HepG2 (cell line): ENCODE data around the gene TMEM95. TPM values are rescaled to one million over a fixed set of nuclear protein-coding genes. Genes with fewer than 3 reads are reported as not detected.

Experiments
- E2F1 ChIP-seq: sonication (generic); formaldehyde crosslinking; IDR thresholded peaks from 2 replicates; pipeline ENCODE4 v1.5.0; 2020; ENCODE audit warnings: missing genetic modification reagents
- ERF ChIP-seq: IDR thresholded peaks from 2 replicates; pipeline ENCODE4 v1.6.1; 2018; ENCODE audit warnings: missing biosample characterization, missing genetic modification reagents
- ESRRA ChIP-seq: sonication (generic); formaldehyde crosslinking; IDR thresholded peaks from 2 replicates; pipeline ENCODE4 v1.5.1; 2020; ENCODE audit warnings: mild to moderate bottlenecking, low read depth, missing genetic modification reagents
- KLF11 ChIP-seq: IDR thresholded peaks from 2 replicates; pipeline ENCODE4 v1.6.1; 2016; ENCODE audit warnings: missing compliant biosample characterization
- KMT2A ChIP-seq: sonication (generic); formaldehyde crosslinking; IDR thresholded peaks from 2 replicates; pipeline ENCODE4 v1.4.0; 2020; ENCODE audit warnings: missing genetic modification reagents
- NFATC3 ChIP-seq: sonication (generic); formaldehyde crosslinking; IDR thresholded peaks from 2 replicates; pipeline ENCODE4 v1.5.1; 2020; ENCODE audit warnings: mild to moderate bottlenecking, missing genetic modification reagents
- RORA ChIP-seq: sonication (generic); formaldehyde crosslinking; IDR thresholded peaks from 2 replicates; pipeline ENCODE4 v1.5.0; 2020; ENCODE audit warnings: mild to moderate bottlenecking, missing genetic modification reagents, moderate library complexity
- SYNCRIP ChIP-seq: fragments of 200-400 bp; formaldehyde crosslinking; IDR thresholded peaks from 2 replicates; pipeline ENCODE4 v1.6.1; 2018; ENCODE audit warnings: mild to moderate bottlenecking, low read depth, low read length; ENCODE audit not compliant: insufficient read depth
- TGIF2 ChIP-seq: IDR thresholded peaks from 2 replicates; pipeline ENCODE4 v1.6.1; 2016; ENCODE audit warnings: control low read depth, missing compliant biosample characterization
- ZNF333 ChIP-seq: sonication (generic); formaldehyde crosslinking; IDR thresholded peaks from 2 replicates; pipeline ENCODE4 v1.4.0; 2020; ENCODE audit warnings: mild to moderate bottlenecking, missing genetic modification reagents, borderline replicate concordance
- ZNF501 ChIP-seq: sonication (generic); formaldehyde crosslinking; IDR thresholded peaks from 2 replicates; pipeline ENCODE4 v1.5.1; 2020; ENCODE audit warnings: mild to moderate bottlenecking, moderate library complexity, missing genetic modification reagents
- ZNF547 ChIP-seq: sonication (generic); formaldehyde crosslinking; IDR thresholded peaks from 2 replicates; pipeline ENCODE4 v1.5.1; 2020; ENCODE audit warnings: mild to moderate bottlenecking, missing genetic modification reagents
- ZNF598 ChIP-seq: sonication (generic); formaldehyde crosslinking; IDR thresholded peaks from 2 replicates; pipeline ENCODE4 v1.5.1; 2020; ENCODE audit warnings: mild to moderate bottlenecking, missing genetic modification reagents, borderline replicate concordance
- ZSCAN29 ChIP-seq: sonication (generic); formaldehyde crosslinking; conservative IDR thresholded peaks from 2 replicates; pipeline ENCODE4 v1.4.0; 2020; ENCODE audit warnings: mild to moderate bottlenecking, missing genetic modification reagents
- polyA plus RNA-seq, 8 experiments: library from polyadenylated mRNA; depleted of rRNA in 3 of 8; stranded (reverse) in 7 of 8; unstranded in 1 of 8; fragments of >200 nt; fragmentation: Illumina TruSeq in 4 of 8; extraction: Trizol in 4 of 8; gene quantifications; 2 replicates each; pipeline versions ENCODE4 v1.2.1 to v1.2.3, GENCODE V29; 2011 to 2016; ENCODE audit warnings: low read depth in 4 of 8, missing spikeins in 1 of 8, mixed read lengths in 1 of 8; ENCODE audit not compliant: insufficient read depth in 1 of 8
- total RNA-seq, 5 experiments: library from RNA; depleted of rRNA; stranded (reverse); fragments of >200 nt; fragmentation: Illumina TruSeq; extraction: Trizol; gene quantifications; 2 replicates each; pipeline ENCODE4 v1.2.3, GENCODE V29; 2016; ENCODE audit warnings: low read depth in 1 of 5
- TF ChIP-seq, protein P1 (sequence below): sonication (generic); formaldehyde crosslinking; conservative IDR thresholded peaks from 2 replicates; pipeline ENCODE4 v1.4.0; 2020; ENCODE audit warnings: mild to moderate bottlenecking, missing genetic modification reagents, moderate library complexity
- TF ChIP-seq, protein P2 (sequence below): sonication (generic); formaldehyde crosslinking; IDR thresholded peaks from 2 replicates; pipeline ENCODE4 v1.4.0; 2020; ENCODE audit warnings: missing genetic modification reagents

TMEM95 gene
- total and polyA plus RNA-seq, 2 of the 13 experiments (the other 11 are each of a cell fraction or from before 2014, with no cell fraction given) = not detected

- TF ChIP-seq, protein P1, sequence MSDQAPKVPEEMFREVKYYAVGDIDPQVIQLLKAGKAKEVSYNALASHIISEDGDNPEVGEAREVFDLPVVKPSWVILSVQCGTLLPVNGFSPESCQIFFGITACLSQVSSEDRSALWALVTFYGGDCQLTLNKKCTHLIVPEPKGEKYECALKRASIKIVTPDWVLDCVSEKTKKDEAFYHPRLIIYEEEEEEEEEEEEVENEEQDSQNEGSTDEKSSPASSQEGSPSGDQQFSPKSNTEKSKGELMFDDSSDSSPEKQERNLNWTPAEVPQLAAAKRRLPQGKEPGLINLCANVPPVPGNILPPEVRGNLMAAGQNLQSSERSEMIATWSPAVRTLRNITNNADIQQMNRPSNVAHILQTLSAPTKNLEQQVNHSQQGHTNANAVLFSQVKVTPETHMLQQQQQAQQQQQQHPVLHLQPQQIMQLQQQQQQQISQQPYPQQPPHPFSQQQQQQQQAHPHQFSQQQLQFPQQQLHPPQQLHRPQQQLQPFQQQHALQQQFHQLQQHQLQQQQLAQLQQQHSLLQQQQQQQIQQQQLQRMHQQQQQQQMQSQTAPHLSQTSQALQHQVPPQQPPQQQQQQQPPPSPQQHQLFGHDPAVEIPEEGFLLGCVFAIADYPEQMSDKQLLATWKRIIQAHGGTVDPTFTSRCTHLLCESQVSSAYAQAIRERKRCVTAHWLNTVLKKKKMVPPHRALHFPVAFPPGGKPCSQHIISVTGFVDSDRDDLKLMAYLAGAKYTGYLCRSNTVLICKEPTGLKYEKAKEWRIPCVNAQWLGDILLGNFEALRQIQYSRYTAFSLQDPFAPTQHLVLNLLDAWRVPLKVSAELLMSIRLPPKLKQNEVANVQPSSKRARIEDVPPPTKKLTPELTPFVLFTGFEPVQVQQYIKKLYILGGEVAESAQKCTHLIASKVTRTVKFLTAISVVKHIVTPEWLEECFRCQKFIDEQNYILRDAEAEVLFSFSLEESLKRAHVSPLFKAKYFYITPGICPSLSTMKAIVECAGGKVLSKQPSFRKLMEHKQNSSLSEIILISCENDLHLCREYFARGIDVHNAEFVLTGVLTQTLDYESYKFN = peak; percentile 22; the same call in 1 of the 2 replicates
- TF ChIP-seq ZNF598 (CRISPR knock-in tag) = peak; percentile 76; the same call in 1 of the 2 replicates
- 0 out of 2 replicates have a peak, but pooled peaks have one; percentile 15 for TF ChIP-seq ZNF333 (CRISPR knock-in tag)
- no peak; the same call in 1 of the 2 replicates for TF ChIP-seq E2F1 (CRISPR knock-in tag)
- 0 out of 2 replicates have a peak, but pooled peaks have one; percentile 58 for TF ChIP-seq ESRRA (CRISPR knock-in tag)
- no peak for TF ChIP-seq SYNCRIP
- no peak for TF ChIP-seq ZSCAN29
- no peak for TF ChIP-seq RORA
- no peak for TF ChIP-seq KMT2A (CRISPR knock-in tag)
- TF ChIP-seq, protein P2, sequence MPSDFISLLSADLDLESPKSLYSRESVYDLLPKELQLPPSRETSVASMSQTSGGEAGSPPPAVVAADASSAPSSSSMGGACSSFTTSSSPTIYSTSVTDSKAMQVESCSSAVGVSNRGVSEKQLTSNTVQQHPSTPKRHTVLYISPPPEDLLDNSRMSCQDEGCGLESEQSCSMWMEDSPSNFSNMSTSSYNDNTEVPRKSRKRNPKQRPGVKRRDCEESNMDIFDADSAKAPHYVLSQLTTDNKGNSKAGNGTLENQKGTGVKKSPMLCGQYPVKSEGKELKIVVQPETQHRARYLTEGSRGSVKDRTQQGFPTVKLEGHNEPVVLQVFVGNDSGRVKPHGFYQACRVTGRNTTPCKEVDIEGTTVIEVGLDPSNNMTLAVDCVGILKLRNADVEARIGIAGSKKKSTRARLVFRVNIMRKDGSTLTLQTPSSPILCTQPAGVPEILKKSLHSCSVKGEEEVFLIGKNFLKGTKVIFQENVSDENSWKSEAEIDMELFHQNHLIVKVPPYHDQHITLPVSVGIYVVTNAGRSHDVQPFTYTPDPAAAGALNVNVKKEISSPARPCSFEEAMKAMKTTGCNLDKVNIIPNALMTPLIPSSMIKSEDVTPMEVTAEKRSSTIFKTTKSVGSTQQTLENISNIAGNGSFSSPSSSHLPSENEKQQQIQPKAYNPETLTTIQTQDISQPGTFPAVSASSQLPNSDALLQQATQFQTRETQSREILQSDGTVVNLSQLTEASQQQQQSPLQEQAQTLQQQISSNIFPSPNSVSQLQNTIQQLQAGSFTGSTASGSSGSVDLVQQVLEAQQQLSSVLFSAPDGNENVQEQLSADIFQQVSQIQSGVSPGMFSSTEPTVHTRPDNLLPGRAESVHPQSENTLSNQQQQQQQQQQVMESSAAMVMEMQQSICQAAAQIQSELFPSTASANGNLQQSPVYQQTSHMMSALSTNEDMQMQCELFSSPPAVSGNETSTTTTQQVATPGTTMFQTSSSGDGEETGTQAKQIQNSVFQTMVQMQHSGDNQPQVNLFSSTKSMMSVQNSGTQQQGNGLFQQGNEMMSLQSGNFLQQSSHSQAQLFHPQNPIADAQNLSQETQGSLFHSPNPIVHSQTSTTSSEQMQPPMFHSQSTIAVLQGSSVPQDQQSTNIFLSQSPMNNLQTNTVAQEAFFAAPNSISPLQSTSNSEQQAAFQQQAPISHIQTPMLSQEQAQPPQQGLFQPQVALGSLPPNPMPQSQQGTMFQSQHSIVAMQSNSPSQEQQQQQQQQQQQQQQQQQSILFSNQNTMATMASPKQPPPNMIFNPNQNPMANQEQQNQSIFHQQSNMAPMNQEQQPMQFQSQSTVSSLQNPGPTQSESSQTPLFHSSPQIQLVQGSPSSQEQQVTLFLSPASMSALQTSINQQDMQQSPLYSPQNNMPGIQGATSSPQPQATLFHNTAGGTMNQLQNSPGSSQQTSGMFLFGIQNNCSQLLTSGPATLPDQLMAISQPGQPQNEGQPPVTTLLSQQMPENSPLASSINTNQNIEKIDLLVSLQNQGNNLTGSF = no peak
- TF ChIP-seq ZNF547 (CRISPR knock-in tag) = peak; percentile 79; the same call in 1 of the 2 replicates
- TF ChIP-seq NFATC3 (CRISPR knock-in tag) = no peak
- no peak for TF ChIP-seq ERF (CRISPR knock-in tag)
- no peak for TF ChIP-seq KLF11
- TF ChIP-seq TGIF2 (CRISPR knock-in tag) = no peak
- peak; percentile 92 for TF ChIP-seq ZNF501 (CRISPR knock-in tag)
Measured at GRCh38 chr17:7306911-7307685, 47.9 kb upstream of the TMEM95 start, which contains the start of gene EIF5A (continued).
